Caco-2 (cell line): ENCODE measurements around the gene MORF4L2. TPM values are rescaled to one million over a fixed set of nuclear protein-coding genes. Genes with fewer than 3 reads are reported as not detected.
"Not testable (repeated sequence)": the region's sequence is repeated elsewhere in the genome, so short reads cannot be mapped to it uniquely, and the experiment has no call there.

Experiments used
- BruUV-seq: library from RNA; stranded (reverse); fragments of 400-500 nt; replicated peaks from 2 replicates; lab custom pipeline; 2021; lab: Mats Ljungman, UMichigan
- CTCF ChIA-PET: fragments of 300-600 bp; sonication (Branson Sonifier 250); formaldehyde crosslinking; loops from one replicate; lab custom pipeline; 2022; ENCODE audit warnings: antibody characterized with exemption; lab: Charles Lee
- POLR2A ChIA-PET: fragments of 300-600 bp; sonication (Branson Sonifier 250); formaldehyde crosslinking; loops from one replicate; lab custom pipeline; 2022; ENCODE audit warnings: antibody characterized with exemption; lab: Charles Lee
- DNase-seq, 2 experiments: peaks; one replicate each; pipeline versions ENCODE4 v3.0.0 to v3.0.0-alpha.2; 2020 to 2022
- H3K27me3 ChIP-seq: replicated peaks from 2 replicates; pipeline ENCODE4 v1.6.0; 2011; ENCODE audit warnings: low read length; ENCODE audit not compliant: control insufficient read depth, insufficient read depth
- H3K36me3 ChIP-seq: 2 replicates; pipeline ENCODE4 v1.5.1; 2011; ENCODE audit warnings: low read length; ENCODE audit not compliant: control insufficient read depth, insufficient read depth
- H3K4me1 ChIP-seq: fragments of 250-450 bp; sonication (Bioruptor Pico); 2 replicates; pipeline ENCODE4 v1.5.1; 2020; ENCODE audit warnings: mild to moderate bottlenecking
- H3K4me3 ChIP-seq: 2 replicates; pipeline ENCODE4 v1.5.1; 2011; ENCODE audit warnings: low read depth, mild to moderate bottlenecking, control low read depth, low read length
- H3K9me3 ChIP-seq: fragments of 250-450 bp; sonication (Bioruptor Pico); 2 replicates; pipeline ENCODE4 v1.5.1; 2020; ENCODE audit warnings: mild to moderate bottlenecking, moderate library complexity
- H3K27ac Mint-ChIP-seq: one replicate; pipeline ENCODE4 v1.8.0; 2022; ENCODE audit warnings: mixed read lengths; ENCODE audit not compliant: unreplicated experiment
- H3K27me3 Mint-ChIP-seq: one replicate; pipeline ENCODE4 v1.8.0; 2022; ENCODE audit warnings: mixed read lengths; ENCODE audit not compliant: insufficient read depth, unreplicated experiment
- H3K36me3 Mint-ChIP-seq: one replicate; pipeline ENCODE4 v1.8.0; 2022; ENCODE audit warnings: mild to moderate bottlenecking, mixed read lengths; ENCODE audit not compliant: insufficient read depth, unreplicated experiment
- H3K4me1 Mint-ChIP-seq: one replicate; pipeline ENCODE4 v1.8.0; 2022; ENCODE audit warnings: low read depth, mixed read lengths; ENCODE audit not compliant: unreplicated experiment
- H3K4me3 Mint-ChIP-seq: one replicate; pipeline ENCODE4 v1.8.0; 2022; ENCODE audit warnings: mild to moderate bottlenecking, moderate library complexity, mixed read lengths; ENCODE audit not compliant: unreplicated experiment
- H3K9me3 Mint-ChIP-seq: one replicate; pipeline ENCODE4 v1.8.0; 2022; ENCODE audit warnings: mixed read lengths; ENCODE audit not compliant: unreplicated experiment
- CTCF ChIP-seq, 2 experiments: fragments of 200-600 bp in 1 of 2; IDR thresholded peaks; 1 replicate in 1 of 2; 2 replicates in 1 of 2; pipeline versions ENCODE4 v1.5.1 to v1.8.0; 2011 to 2022; ENCODE audit warnings: antibody characterized with exemption in 1 of 2, control low read depth in 1 of 2, inconsistent platforms in 1 of 2, low read depth in 1 of 2, low read length in 1 of 2, mild to moderate bottlenecking in 1 of 2, moderate library complexity in 1 of 2; ENCODE audit not compliant: insufficient read depth in 1 of 2, severe bottlenecking in 1 of 2, unreplicated experiment in 1 of 2
- intact Hi-C: fragments of 100-400 bp; cut with micrococcal nuclease; formaldehyde crosslinking; loops from one replicate; pipeline ENCODE4 v1.10.0; 2022; ENCODE audit not compliant: unreplicated experiment
- total RNA-seq: library from RNA; stranded (reverse); gene quantifications from 2 replicates; pipeline ENCODE4 v1.2.3, GENCODE V29; 2022

MORF4L2 gene
- total RNA-seq, 1 experiment from 2014 or later, result 314 TPM

- Mint-ChIP-seq H3K36me3 (no peaks in the 10 kb centered on the region), H3K9me3 (no peaks in the 10 kb centered on the region), H3K27me3 (no peaks in the 10 kb centered on the region), H3K27ac (no peak overlapping the region), H3K4me3 (no peak overlapping the region), H3K4me1 (peaks cover 6% of the 10 kb centered on the region)
- ChIA-PET POLR2A (no interaction called here), CTCF (interaction anchor here (1.7 kb wide), 1 partner anchor 11 kb away, joined by 4 read pairs; no protein-coding TSS in a partner anchor)
- DNase-seq, result no peak
- intact Hi-C loops, result no loop called here
- peaks cover 13% of the 10 kb centered on the region; the same call in 1 of the 2 replicates for H3K4me1 ChIP-seq
- no peaks in the 10 kb centered on the region for H3K27me3 ChIP-seq
- no peaks in the 10 kb centered on the region for H3K9me3 ChIP-seq
- TF ChIP-seq CTCF (IDR thresholded peaks at IDR 0.05; ENCODE audit: insufficient read depth in 1 of 2, low read depth in 1 of 2, low read length in 1 of 2, severe bottlenecking in 1 of 2, unreplicated experiment in 1 of 2), result no peak
- BruUV-seq, result no TSS peak
- no peaks in the 10 kb centered on the region for H3K36me3 ChIP-seq
- H3K4me3 ChIP-seq, result no peak overlapping the region
Observed at GRCh38 chrX:103640401-103641155, 45.9 kb downstream of the MORF4L2 start.

GRCh38 chrX:103638479-103639346 lies 47.8 kb downstream of the MORF4L2 start:
- POLR2A ChIA-PET, H3K4me1 Mint-ChIP-seq, H3K36me3 Mint-ChIP-seq, intact Hi-C loops, H3K9me3 ChIP-seq, H3K27me3 Mint-ChIP-seq, H3K9me3 Mint-ChIP-seq, H3K4me3 ChIP-seq, H3K4me3 Mint-ChIP-seq, H3K27me3 ChIP-seq, H3K36me3 ChIP-seq, BruUV-seq, H3K27ac Mint-ChIP-seq: not testable (repeated sequence)
- H3K4me1 ChIP-seq, result peaks cover 13% of the 10 kb centered on the region; the same call in 1 of the 2 replicates
- peak in 1 of 2 experiments; percentile 14 for DNase-seq
- CTCF ChIA-PET, result interaction anchor here (1.7 kb wide), 1 partner anchor 9 kb away, joined by 4 read pairs; no protein-coding TSS in a partner anchor

- H3K36me3 ChIP-seq, result no peaks in the 10 kb centered on the region
- ChIA-PET POLR2A (no interaction called here), CTCF (interaction anchor here (1.7 kb wide), 1 partner anchor 8 kb away, joined by 4 read pairs; no protein-coding TSS in a partner anchor)
- no peak overlapping the region for H3K27ac Mint-ChIP-seq
- TF ChIP-seq CTCF (IDR thresholded peaks at IDR 0.05; ENCODE audit: insufficient read depth in 1 of 2, low read depth in 1 of 2, low read length in 1 of 2, severe bottlenecking in 1 of 2, unreplicated experiment in 1 of 2), result no peak
- intact Hi-C loops, result no loop called here
- peaks cover 6% of the 10 kb centered on the region for H3K4me1 Mint-ChIP-seq
- H3K36me3 Mint-ChIP-seq, result no peaks in the 10 kb centered on the region
- H3K27me3 ChIP-seq, result no peaks in the 10 kb centered on the region
- H3K4me1 ChIP-seq, result peaks cover 13% of the 10 kb centered on the region; the same call in 1 of the 2 replicates
- BruUV-seq, result no TSS peak
- H3K4me3 ChIP-seq, result no peak overlapping the region
- H3K4me3 Mint-ChIP-seq, result no peak overlapping the region
- no peaks in the 10 kb centered on the region for H3K9me3 ChIP-seq
- no peak for DNase-seq
- H3K27me3 Mint-ChIP-seq, result no peaks in the 10 kb centered on the region
- no peaks in the 10 kb centered on the region for H3K9me3 Mint-ChIP-seq
Observed at GRCh38 chrX:103637604-103638338, 48.7 kb downstream of the MORF4L2 start.
